SU-DHL-6 (cell line): Measurements from ENCODE around the gene TMEM223.

Experiments
- H2AFZ ChIP-seq: fragments of 200-600 bp; sonication (generic); 2 replicates; pipeline ENCODE4 v1.6.1; 2014; ENCODE audit warnings: low read depth, mild to moderate bottlenecking, moderate library complexity, mixed read lengths, antibody characterized with exemption, low read length; ENCODE audit not compliant: severe bottlenecking
- H3F3A ChIP-seq: fragments of 200-600 bp; shearing (Covaris generic); 2 replicates; pipeline ENCODE4 v1.6.0; 2016; ENCODE audit warnings: antibody characterized with exemption, mild to moderate bottlenecking; ENCODE audit not compliant: insufficient read depth
- H3K27ac ChIP-seq: fragments of 200-600 bp; sonication (generic); 2 replicates; pipeline ENCODE4 v1.5.1; 2016; ENCODE audit warnings: low read depth, mild to moderate bottlenecking, low read length, moderate library complexity, mixed read lengths
- H3K27me3 ChIP-seq: fragments of 200-600 bp; sonication (generic), shearing (Covaris generic); 2 replicates; pipeline ENCODE4 v1.6.0; 2014; ENCODE audit warnings: mild to moderate bottlenecking, low read length
- H3K36me3 ChIP-seq: fragments of 200-600 bp; sonication (generic); 2 replicates; pipeline ENCODE4 v1.6.1; 2014; ENCODE audit warnings: mild to moderate bottlenecking, low read length, mixed read lengths
- H3K4me2 ChIP-seq: fragments of 300-600, 200-600 bp; shearing (Covaris generic), sonication (generic); 2 replicates; pipeline ENCODE4 v1.6.0; 2014; ENCODE audit warnings: low read length, low read depth, mild to moderate bottlenecking; ENCODE audit not compliant: poor library complexity, severe bottlenecking
- H3K4me3 ChIP-seq: fragments of 200-600 bp; sonication (generic); 2 replicates; pipeline ENCODE4 v1.5.1; 2014; ENCODE audit warnings: antibody characterized with exemption, low read length, mild to moderate bottlenecking, mixed read lengths; ENCODE audit not compliant: insufficient read depth, poor library complexity, severe bottlenecking
- H3K79me2 ChIP-seq: fragments of 200-600 bp; sonication (generic); 2 replicates; pipeline ENCODE4 v1.6.1; 2014; ENCODE audit warnings: mild to moderate bottlenecking, low read length, moderate library complexity; ENCODE audit not compliant: insufficient read depth
- H3K9ac ChIP-seq: fragments of 200-600 bp; sonication (generic); 2 replicates; pipeline ENCODE4 v1.7.0; 2014; ENCODE audit warnings: mild to moderate bottlenecking, low read length
- H3K9me2 ChIP-seq: fragments of 200-600 bp; sonication (generic); replicated peaks from 2 replicates; pipeline ENCODE4 v1.6.1; 2014; ENCODE audit warnings: low read length; ENCODE audit not compliant: insufficient read depth
- H3K9me3 ChIP-seq: fragments of 200-600 bp; sonication (generic); 2 replicates; pipeline ENCODE4 v1.6.1; 2014; ENCODE audit warnings: low read length, mixed read lengths; ENCODE audit not compliant: insufficient read depth
- H4K20me1 ChIP-seq: fragments of 200-600 bp; sonication (generic); 2 replicates; pipeline ENCODE4 v1.6.1; 2014; ENCODE audit warnings: low read depth, mild to moderate bottlenecking, antibody characterized with exemption, low read length, moderate library complexity, mixed read lengths
- CTCF ChIP-seq: fragments of 200-600 bp; sonication (generic); IDR thresholded peaks from one replicate; pipeline ENCODE4 v1.5.1; 2017; ENCODE audit warnings: antibody characterized with exemption, mild to moderate bottlenecking, low read length, moderate library complexity; ENCODE audit not compliant: insufficient read depth, poor library complexity, severe bottlenecking
- EZH2phosphoT487 ChIP-seq: fragments of 200-600 bp; sonication (generic), shearing (Covaris generic); conservative IDR thresholded peaks from 2 replicates; pipeline ENCODE4 v1.6.1; 2018; ENCODE audit warnings: mild to moderate bottlenecking, antibody characterized with exemption, low read length, moderate library complexity, mixed read lengths

TMEM223 gene

GRCh38 chr11:62789576-62789975 lies 2.2 kb downstream of the TMEM223 start:
- TF ChIP-seq CTCF (no peak), EZH2phosphoT487 (no peak)
- no peaks in the 10 kb centered on the region for H4K20me1 ChIP-seq
- H3K27ac ChIP-seq = no peak overlapping the region
- H3K9ac ChIP-seq = no peak overlapping the region
- H2AFZ ChIP-seq = no peak overlapping the region
- H3K4me2 ChIP-seq = peak overlapping the region; percentile 88
- H3K9me3 ChIP-seq = no peaks in the 10 kb centered on the region
- no peaks in the 10 kb centered on the region for H3K27me3 ChIP-seq
- H3K9me2 ChIP-seq = no peaks in the 10 kb centered on the region
- peaks cover 37% of the 10 kb centered on the region for H3K79me2 ChIP-seq
- peaks cover 9% of the 10 kb centered on the region for H3K36me3 ChIP-seq
- H3K4me3 ChIP-seq = no peak overlapping the region
- peaks cover 31% of the 10 kb centered on the region for H3F3A ChIP-seq

- H3K27me3 ChIP-seq = no peaks in the 10 kb centered on the region
- peaks cover 4% of the 10 kb centered on the region; the same call in 1 of the 2 replicates for H3K36me3 ChIP-seq
- no peaks in the 10 kb centered on the region for H3K9me3 ChIP-seq
- H3K4me2 ChIP-seq = peak overlapping the region; percentile 33
- no peaks in the 10 kb centered on the region for H3K9me2 ChIP-seq
- no peak overlapping the region for H3K4me3 ChIP-seq
- H4K20me1 ChIP-seq = no peaks in the 10 kb centered on the region
- peaks cover 31% of the 10 kb centered on the region for H3F3A ChIP-seq
- peak overlapping the region; percentile 11; the same call in 1 of the 2 replicates for H3K27ac ChIP-seq
- no peak for TF ChIP-seq EZH2phosphoT487
- TF ChIP-seq CTCF = no peak
- H2AFZ ChIP-seq = no peak overlapping the region
- H3K9ac ChIP-seq = peak overlapping the region; percentile 2; the same call in 1 of the 2 replicates
- H3K79me2 ChIP-seq = peaks cover 37% of the 10 kb centered on the region
These were observed 2.8 kb downstream of the TMEM223 start for GRCh38 chr11:62788991-62789390.

GRCh38 chr11:62787005-62787759 lies 4.6 kb downstream of the TMEM223 start, which contains the start of gene TMEM179B:
TMEM179B (plus strand) TSS chr11:62787402; CDS start chr11:62787432, 30 bp downstream.
- Histone ChIP-seq H3K36me3 (no peaks in the 10 kb centered on the region; the same call in 1 of the 2 replicates), H3F3A (peaks cover 24% of the 10 kb centered on the region), H3K9me2 (no peaks in the 10 kb centered on the region), H3K9me3 (no peaks in the 10 kb centered on the region), H3K27me3 (no peaks in the 10 kb centered on the region), H4K20me1 (no peaks in the 10 kb centered on the region), H3K4me3 (peak within 1 kb of the TSS; percentile 91), H3K27ac (peak within 1 kb of the TSS; percentile 75), H3K79me2 (peaks cover 37% of the 10 kb centered on the region), H3K4me2 (peak within 1 kb of the TSS; percentile 69), H2AFZ (peak within 1 kb of the TSS; percentile 1), H3K9ac (peak within 1 kb of the TSS; percentile 93)
- no peak for TF ChIP-seq EZH2phosphoT487
- TF ChIP-seq CTCF = no peak
